Thoracic aorta (tissue), 2 donors: ENCODE results near the gene SP140. TPM values are rescaled to one million over a fixed set of nuclear protein-coding genes. Genes with fewer than 3 reads are reported as not detected.
"Not testable (repeated sequence)": the region's sequence is repeated elsewhere in the genome, so short reads cannot be mapped to it uniquely, and the experiment has no call there.

Experiments used
- ATAC-seq: fragments of 150-250 bp; one replicate; pipeline ENCODE4 v1.8.0; 2017; ENCODE audit warnings: low read depth; ENCODE audit not compliant: insufficient number of reproducible peaks, low FRiP score
- DNase-seq: peaks from one replicate; pipeline ENCODE4 v3.0.0-alpha.2; 2020; ENCODE audit warnings: low spot score
- H3K27ac ChIP-seq, 2 donors: fragments of 200-600 bp; sonication (generic); 1 replicate in 1 of 2; 2 replicates in 1 of 2; pipeline ENCODE4 v1.5.1; 2016; ENCODE audit warnings: mild to moderate bottlenecking in 2 of 2, moderate library complexity in 2 of 2
- H3K27me3 ChIP-seq: fragments of 200-600 bp; sonication (generic); replicated peaks from 2 replicates; pipeline ENCODE4 v1.6.0; 2016; ENCODE audit warnings: mild to moderate bottlenecking; ENCODE audit not compliant: insufficient read depth
- H3K36me3 ChIP-seq: fragments of 200-600 bp; sonication (generic); one replicate; pipeline ENCODE4 v1.5.1; 2016
- H3K4me1 ChIP-seq, 2 donors: fragments of 200-600 bp; sonication (generic); 1 replicate in 1 of 2; 2 replicates in 1 of 2; pipeline versions ENCODE4 v1.5.1 to v1.6.0; 2016; ENCODE audit warnings: low read depth in 2 of 2, mild to moderate bottlenecking in 1 of 2; ENCODE audit not compliant: control insufficient read depth in 1 of 2
- H3K4me3 ChIP-seq: fragments of 200-600 bp; sonication (generic); 2 replicates; pipeline ENCODE4 v1.5.1; 2016; ENCODE audit warnings: mild to moderate bottlenecking
- H3K9me3 ChIP-seq: fragments of 200-600 bp; sonication (generic); 2 replicates; pipeline ENCODE4 v1.5.1; 2016
- total RNA-seq, 2 donors: library from RNA; depleted of rRNA; stranded (reverse); fragments of >200 nt; gene quantifications; one replicate each; pipeline versions ENCODE4 v1.1.0 to v1.2.3, GENCODE V29; 2016
- TF ChIP-seq, protein P1 (sequence below): fragments of 200-600 bp; sonication (generic); IDR thresholded peaks from one replicate; pipeline ENCODE4 v1.5.1; 2019; ENCODE audit warnings: antibody characterized with exemption

Gene SP140
- total RNA-seq, 2 donors from 2014 or later = 0.95 to 8.5 TPM

DNA sequence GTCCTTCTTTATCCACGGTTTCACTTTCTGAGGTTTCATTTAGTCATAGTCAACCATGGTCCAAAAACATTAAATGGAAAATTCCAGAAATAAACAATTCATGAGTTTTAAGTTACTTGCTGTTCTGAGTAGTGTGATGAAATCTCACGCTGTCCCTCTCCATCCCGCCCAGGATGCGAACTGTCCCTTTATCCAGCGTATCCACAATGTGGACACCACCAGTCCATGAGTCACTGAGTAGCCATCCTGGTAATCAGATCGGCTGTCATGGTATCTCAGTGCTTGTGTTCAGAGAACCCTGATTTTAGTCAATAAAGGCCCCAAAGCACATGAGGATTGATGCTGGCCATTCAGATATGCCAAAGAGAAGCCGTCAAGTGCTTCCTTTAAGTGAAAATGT, 105.2 kb downstream of the SP140 start:
- no peak for DNase-seq
- no peak overlapping the region for H3K27ac ChIP-seq
- peaks cover 5 to 8% of the 10 kb centered on the region in 2 donors for H3K4me1 ChIP-seq

DNA sequence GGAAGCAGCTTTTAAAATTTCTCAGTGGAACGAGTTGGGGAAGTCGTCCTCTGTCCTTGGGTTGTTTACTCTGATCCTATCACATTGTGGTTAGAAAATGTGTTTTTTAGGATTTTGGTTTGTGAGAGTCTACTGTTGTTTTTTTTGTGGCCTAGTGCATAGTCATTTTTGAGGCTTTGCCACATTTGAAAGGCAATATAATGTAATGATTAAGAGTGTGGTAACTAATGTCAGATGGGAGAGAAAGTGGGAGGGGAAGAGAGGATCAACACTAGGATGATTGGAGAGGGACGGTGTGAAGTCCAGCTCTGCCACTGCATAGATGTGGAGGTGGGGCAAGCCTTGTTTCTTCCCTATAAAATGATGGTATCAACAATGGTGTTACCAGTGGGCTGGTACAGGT, 109.9 kb downstream of the SP140 start:
- no peak overlapping the region for H3K4me3 ChIP-seq
- H3K9me3 ChIP-seq = no peaks in the 10 kb centered on the region
- no peaks in the 10 kb centered on the region for H3K4me1 ChIP-seq
- ATAC-seq (no peak), DNase-seq (no peak)
- H3K27ac ChIP-seq = no peak overlapping the region
- H3K36me3 ChIP-seq = peaks cover 6% of the 10 kb centered on the region
- H3K27me3 ChIP-seq = no peaks in the 10 kb centered on the region
- TF ChIP-seq, protein P1, sequence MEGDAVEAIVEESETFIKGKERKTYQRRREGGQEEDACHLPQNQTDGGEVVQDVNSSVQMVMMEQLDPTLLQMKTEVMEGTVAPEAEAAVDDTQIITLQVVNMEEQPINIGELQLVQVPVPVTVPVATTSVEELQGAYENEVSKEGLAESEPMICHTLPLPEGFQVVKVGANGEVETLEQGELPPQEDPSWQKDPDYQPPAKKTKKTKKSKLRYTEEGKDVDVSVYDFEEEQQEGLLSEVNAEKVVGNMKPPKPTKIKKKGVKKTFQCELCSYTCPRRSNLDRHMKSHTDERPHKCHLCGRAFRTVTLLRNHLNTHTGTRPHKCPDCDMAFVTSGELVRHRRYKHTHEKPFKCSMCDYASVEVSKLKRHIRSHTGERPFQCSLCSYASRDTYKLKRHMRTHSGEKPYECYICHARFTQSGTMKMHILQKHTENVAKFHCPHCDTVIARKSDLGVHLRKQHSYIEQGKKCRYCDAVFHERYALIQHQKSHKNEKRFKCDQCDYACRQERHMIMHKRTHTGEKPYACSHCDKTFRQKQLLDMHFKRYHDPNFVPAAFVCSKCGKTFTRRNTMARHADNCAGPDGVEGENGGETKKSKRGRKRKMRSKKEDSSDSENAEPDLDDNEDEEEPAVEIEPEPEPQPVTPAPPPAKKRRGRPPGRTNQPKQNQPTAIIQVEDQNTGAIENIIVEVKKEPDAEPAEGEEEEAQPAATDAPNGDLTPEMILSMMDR = no peak

More for the DNA sequence above, 105.2 kb downstream of the SP140 start:
- Histone ChIP-seq H3K36me3 (peaks cover 6% of the 10 kb centered on the region), H3K4me3 (no peak overlapping the region), H3K9me3 (no peaks in the 10 kb centered on the region), H3K27me3 (no peaks in the 10 kb centered on the region)
- ATAC-seq = no peak
- TF ChIP-seq, protein P1 = no peak

DNA sequence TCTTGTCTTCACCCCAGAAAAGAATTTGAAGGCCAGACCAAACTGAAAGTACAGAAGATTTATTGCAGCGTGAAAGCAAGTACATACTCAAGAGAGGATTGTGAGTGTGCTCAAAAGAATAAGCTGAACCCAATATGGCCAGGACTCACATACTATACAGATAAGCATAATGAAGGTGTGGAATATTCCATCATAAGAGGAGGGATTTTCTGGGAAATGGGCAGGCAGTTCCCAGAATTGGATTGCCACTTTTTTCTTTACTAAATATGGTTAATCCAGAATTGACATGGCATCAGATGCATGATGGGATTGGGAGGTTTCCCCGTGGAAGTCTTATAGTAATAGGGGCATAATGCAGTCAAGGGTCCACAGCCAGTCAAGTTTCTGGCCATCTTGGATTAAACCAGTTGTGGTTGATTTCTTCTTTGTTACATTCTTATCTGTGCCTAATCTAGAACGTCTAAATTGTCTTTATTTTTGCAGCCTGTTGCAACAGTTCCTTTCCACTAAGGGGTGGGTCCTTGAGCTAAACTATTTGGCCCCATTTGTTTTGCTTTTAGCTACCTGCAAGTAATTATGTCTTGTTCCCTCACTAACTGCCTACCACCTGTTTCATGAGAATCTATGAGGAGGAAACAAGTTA, 110.4 kb downstream of the SP140 start:
- H3K27ac ChIP-seq = no peak overlapping the region
- ATAC-seq = no peak
- no peaks in the 10 kb centered on the region for H3K9me3 ChIP-seq
- H3K36me3 ChIP-seq = peaks cover 6% of the 10 kb centered on the region
- H3K27me3 ChIP-seq = no peaks in the 10 kb centered on the region
- DNase-seq = no peak
- TF ChIP-seq, protein P1 = no peak
- no peak overlapping the region for H3K4me3 ChIP-seq
- no peaks in the 10 kb centered on the region for H3K4me1 ChIP-seq

DNA sequence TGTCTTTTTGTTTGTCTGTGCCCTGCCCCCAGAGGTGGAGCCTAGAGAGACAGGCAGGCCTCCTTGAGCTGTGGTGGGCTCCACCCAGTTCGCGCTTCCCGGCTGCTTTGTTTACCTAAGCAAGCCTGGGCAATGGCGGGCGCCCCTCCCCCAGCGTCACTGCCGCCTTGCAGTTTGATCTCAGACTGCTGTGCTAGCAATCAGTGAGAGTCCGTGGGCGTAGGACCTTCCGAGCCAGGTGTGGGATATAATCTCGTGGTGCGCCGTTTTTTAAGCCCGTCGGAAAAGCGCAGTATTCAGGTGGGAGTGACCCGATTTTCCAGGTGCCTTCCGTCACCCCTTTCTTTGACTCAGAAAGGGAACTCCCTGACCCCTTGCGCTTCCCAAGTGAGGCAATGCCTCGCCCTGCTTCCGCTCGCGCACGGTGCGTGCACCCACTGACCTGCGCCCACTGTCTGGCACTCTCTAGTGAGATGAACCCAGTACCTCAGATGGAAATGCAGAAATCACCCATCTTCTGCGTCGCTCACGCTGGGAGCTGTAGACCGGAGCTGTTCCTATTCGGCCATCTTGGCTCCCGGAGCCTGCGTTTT, 116.5 kb downstream of the SP140 start:
- not testable (repeated sequence) for H3K9me3 ChIP-seq, ATAC-seq, H3K36me3 ChIP-seq, H3K27ac ChIP-seq, H3K27me3 ChIP-seq, H3K4me3 ChIP-seq, DNase-seq, H3K4me1 ChIP-seq

DNA sequence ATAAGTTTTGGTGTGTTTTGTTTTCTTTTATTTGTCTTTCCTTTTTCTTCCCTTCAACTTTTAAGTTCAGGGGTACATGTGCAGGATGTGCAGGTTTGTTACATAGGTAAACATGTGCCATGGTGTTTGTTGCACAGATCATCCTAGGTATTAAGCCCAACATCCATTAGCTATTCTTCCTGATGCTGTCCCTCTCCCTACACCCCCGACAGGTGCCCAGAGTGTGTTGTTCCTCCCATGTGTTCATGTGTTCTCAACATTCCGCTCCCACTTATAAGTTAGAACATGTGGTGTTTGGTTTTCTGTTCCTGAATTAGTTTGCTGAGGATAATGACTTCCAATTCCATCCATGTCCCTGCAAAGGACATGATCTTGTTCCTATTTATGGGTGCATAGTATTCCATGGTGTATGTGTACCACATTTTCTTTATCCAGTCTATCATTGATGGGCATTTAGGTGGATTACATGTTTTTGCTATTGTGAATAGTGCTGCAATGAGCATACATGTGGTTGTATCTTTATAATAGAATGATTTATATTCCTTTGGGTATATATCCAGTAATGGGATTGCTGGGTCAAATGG, 117.6 kb downstream of the SP140 start:
- H3K36me3 ChIP-seq, DNase-seq, H3K4me3 ChIP-seq, H3K27me3 ChIP-seq, H3K27ac ChIP-seq, H3K4me1 ChIP-seq, H3K9me3 ChIP-seq, ATAC-seq: not testable (repeated sequence)

- Histone ChIP-seq H3K4me1 (no peaks in the 10 kb centered on the region), H3K4me3 (no peak overlapping the region), H3K36me3 (no peaks in the 10 kb centered on the region), H3K9me3 (peaks cover 3% of the 10 kb centered on the region), H3K27ac (no peak overlapping the region), H3K27me3 (no peaks in the 10 kb centered on the region)
- TF ChIP-seq, protein P1 = no peak
- no peak for ATAC-seq
- no peak for DNase-seq
Observed at GRCh38 chr2:230343747-230344146, 118.2 kb downstream of the SP140 start.
